WTC11 (cell line): ENCODE data around the gene NCS1. TPM values are rescaled to one million over a fixed set of nuclear protein-coding genes. Genes with fewer than 3 reads are reported as not detected.

Experiments
- ATAC-seq: fragments of 200-7000 bp; cut with Tn5 transposase; 2 replicates; pipeline ENCODE4 v1.10.0; 2021; ENCODE audit warnings: mild to moderate bottlenecking, moderate library complexity
- CTCF ChIA-PET: fragments of 300-600 bp; sonication (Branson Sonifier 250); formaldehyde crosslinking; loops from one replicate; lab custom pipeline; 2021; ENCODE audit warnings: antibody characterized with exemption; lab: Charles Lee
- POLR2A ChIA-PET: fragments of 350-600 bp; sonication (Branson Sonifier 250); formaldehyde crosslinking; loops from one replicate; lab custom pipeline; 2021; ENCODE audit warnings: antibody characterized with exemption; lab: Charles Lee
- DNase-seq: peaks from one replicate; pipeline ENCODE4 v3.0.0; 2021; ENCODE audit warnings: low spot score
- H3K27ac Mint-ChIP-seq: 2 replicates; pipeline ENCODE4 v1.8.0; 2021; ENCODE audit warnings: mixed read lengths
- H3K27me3 Mint-ChIP-seq: 2 replicates; pipeline ENCODE4 v1.8.0; 2021; ENCODE audit warnings: low read depth, mild to moderate bottlenecking, moderate library complexity, mixed read lengths
- H3K36me3 Mint-ChIP-seq: 2 replicates; pipeline ENCODE4 v1.8.0; 2021; ENCODE audit warnings: mixed read lengths
- H3K4me1 Mint-ChIP-seq: 2 replicates; pipeline ENCODE4 v1.8.0; 2022; ENCODE audit warnings: mixed read lengths
- H3K4me3 Mint-ChIP-seq: 2 replicates; pipeline ENCODE4 v1.8.0; 2021; ENCODE audit warnings: mild to moderate bottlenecking, moderate library complexity, mixed read lengths
- H3K9me3 Mint-ChIP-seq: 2 replicates; pipeline ENCODE4 v1.8.0; 2021; ENCODE audit warnings: mixed read lengths
- ATF6 ChIP-seq: sonication (generic); formaldehyde crosslinking; IDR thresholded peaks from 2 replicates; pipeline ENCODE4 v1.8.1; 2023; ENCODE audit warnings: mild to moderate bottlenecking, missing genetic modification reagents
- CBFB ChIP-seq: sonication (generic); formaldehyde crosslinking; IDR thresholded peaks from 2 replicates; pipeline ENCODE4 v1.8.1; 2022; ENCODE audit warnings: mild to moderate bottlenecking, low read depth, missing genetic modification reagents
- EMX1 ChIP-seq: fragments of 250-450 bp; sonication (Bioruptor Pico); IDR thresholded peaks from 2 replicates; pipeline ENCODE4 v1.8.0; 2021; ENCODE audit warnings: mild to moderate bottlenecking
- JUN ChIP-seq: sonication (generic); formaldehyde crosslinking; IDR thresholded peaks from 2 replicates; pipeline ENCODE4 v1.8.0; 2023; ENCODE audit warnings: mild to moderate bottlenecking, missing genetic modification reagents
- MXD4 ChIP-seq: fragments of 250-450 bp; sonication (Bioruptor Pico); IDR thresholded peaks from 2 replicates; pipeline ENCODE4 v1.8.0; 2021; ENCODE audit warnings: mild to moderate bottlenecking, moderate library complexity, borderline replicate concordance
- NFE2L1 ChIP-seq: sonication (generic); formaldehyde crosslinking; IDR thresholded peaks from 2 replicates; pipeline ENCODE4 v1.8.1; 2023; ENCODE audit warnings: missing genetic modification reagents
- NR3C1 ChIP-seq: sonication (generic); formaldehyde crosslinking; conservative IDR thresholded peaks from 2 replicates; pipeline ENCODE4 v1.8.1; 2023; ENCODE audit warnings: low read depth, mild to moderate bottlenecking, missing genetic modification reagents
- PRDM15 ChIP-seq: sonication (generic); formaldehyde crosslinking; IDR thresholded peaks from 2 replicates; pipeline ENCODE4 v1.8.0; 2022; ENCODE audit warnings: missing genetic modification reagents
- PREB ChIP-seq: sonication (generic); formaldehyde crosslinking; IDR thresholded peaks from 2 replicates; pipeline ENCODE4 v1.8.1; 2022; ENCODE audit warnings: mild to moderate bottlenecking, missing genetic modification reagents, moderate library complexity, borderline replicate concordance
- RORB ChIP-seq: fragments of 250-450 bp; sonication (Bioruptor Pico); IDR thresholded peaks from 2 replicates; pipeline ENCODE4 v1.9.0; 2021; ENCODE audit warnings: mild to moderate bottlenecking
- STAT6 ChIP-seq: sonication (generic); formaldehyde crosslinking; conservative IDR thresholded peaks from 2 replicates; pipeline ENCODE4 v1.8.1; 2023; ENCODE audit warnings: mild to moderate bottlenecking, low read depth, missing genetic modification reagents, moderate library complexity
- TEAD1 ChIP-seq: sonication (generic); formaldehyde crosslinking; IDR thresholded peaks from 2 replicates; pipeline ENCODE4 v1.8.0; 2022; ENCODE audit warnings: mild to moderate bottlenecking, missing genetic modification reagents
- TP53 ChIP-seq: sonication (generic); formaldehyde crosslinking; IDR thresholded peaks from 2 replicates; pipeline ENCODE4 v1.8.1; 2023; ENCODE audit warnings: mild to moderate bottlenecking, missing genetic modification reagents
- USF1 ChIP-seq: sonication (generic); formaldehyde crosslinking; IDR thresholded peaks from 2 replicates; pipeline ENCODE4 v1.8.0; 2022; ENCODE audit warnings: mild to moderate bottlenecking, missing genetic modification reagents
- ZNF138 ChIP-seq: sonication (generic); formaldehyde crosslinking; conservative IDR thresholded peaks from 2 replicates; pipeline ENCODE4 v1.8.1; 2022; ENCODE audit warnings: mild to moderate bottlenecking, moderate library complexity, missing genetic modification reagents
- ZNF281 ChIP-seq: sonication (generic); formaldehyde crosslinking; IDR thresholded peaks from 2 replicates; pipeline ENCODE4 v1.8.0; 2023; ENCODE audit warnings: mild to moderate bottlenecking, missing genetic modification reagents
- ZNF317 ChIP-seq: sonication (generic); formaldehyde crosslinking; IDR thresholded peaks from 2 replicates; pipeline ENCODE4 v1.8.1; 2023; ENCODE audit warnings: low read depth, mild to moderate bottlenecking, moderate library complexity, missing genetic modification reagents, borderline replicate concordance
- total RNA-seq: library from RNA; stranded (reverse); gene quantifications from 3 replicates; pipeline ENCODE4 v1.2.3, GENCODE V29; 2021

NCS1 gene
- total RNA-seq, 1 experiment from 2014 or later, result 32.4 TPM

- Mint-ChIP-seq H3K9me3 (no peaks in the 10 kb centered on the region), H3K4me3 (no peak overlapping the region), H3K36me3 (no peaks in the 10 kb centered on the region), H3K27ac (no peak overlapping the region), H3K4me1 (peaks cover 16% of the 10 kb centered on the region), H3K27me3 (no peaks in the 10 kb centered on the region)
- CTCF ChIA-PET, result interaction anchor here (0.8 to 1.8 kb wide), 3 partner anchors 52 to 158 kb away, joined by 3 to 6 read pairs (median 4); no protein-coding TSS in a partner anchor
- POLR2A ChIA-PET, result interaction anchor here (0.9 kb wide), 1 partner anchor 35 kb away, joined by 3 read pairs; no protein-coding TSS in a partner anchor
- no peak for ATAC-seq
- no peak for TF ChIP-seq EMX1 (CRISPR knock-in tag)
- no peak for TF ChIP-seq PRDM15 (CRISPR knock-in tag)
- no peak for TF ChIP-seq ZNF281
- TF ChIP-seq RORB (CRISPR knock-in tag), result no peak
- TF ChIP-seq CBFB (CRISPR knock-in tag), result no peak
- no peak for TF ChIP-seq TP53 (CRISPR knock-in tag)
- TF ChIP-seq ZNF138 (CRISPR knock-in tag), result no peak
- TF ChIP-seq ZNF317, result no peak
- DNase-seq, result no peak
Observed at GRCh38 chr9:130157079-130157478, 15.1 kb upstream of the NCS1 start.

GRCh38 chr9:130158001-130158400 lies 14.2 kb upstream of the NCS1 start:
- POLR2A ChIA-PET, result no interaction called here
- Mint-ChIP-seq H3K4me1 (peaks cover 16% of the 10 kb centered on the region), H3K9me3 (no peaks in the 10 kb centered on the region), H3K27me3 (no peaks in the 10 kb centered on the region), H3K36me3 (no peaks in the 10 kb centered on the region), H3K27ac (no peak overlapping the region), H3K4me3 (no peak overlapping the region)
- ATAC-seq (no peak), DNase-seq (no peak)
- CTCF ChIA-PET, result no interaction called here
- TF ChIP-seq TEAD1, result no peak
- no peak for TF ChIP-seq NR3C1
- no peak for TF ChIP-seq ATF6 (CRISPR knock-in tag)
- TF ChIP-seq JUN (CRISPR knock-in tag), result no peak
- no peak for TF ChIP-seq USF1 (CRISPR knock-in tag)
- no peak for TF ChIP-seq PREB (CRISPR knock-in tag)
- no peak for TF ChIP-seq NFE2L1 (CRISPR knock-in tag)
- TF ChIP-seq EMX1 (CRISPR knock-in tag), result no peak
- no peak for TF ChIP-seq STAT6 (CRISPR knock-in tag)
- TF ChIP-seq MXD4 (CRISPR knock-in tag), result no peak
- no peak for TF ChIP-seq PRDM15 (CRISPR knock-in tag)
